Ishikawa (cell line): ENCODE results near the gene CHST9.

Experiments used
- CEBPB ChIP-seq: IDR thresholded peaks from 2 replicates; pipeline ENCODE4 v1.6.1; 2012
- CREB1 ChIP-seq: IDR thresholded peaks from 2 replicates; pipeline ENCODE4 v1.6.1; 2012; ENCODE audit warnings: low read depth
- EGR1 ChIP-seq: IDR thresholded peaks from 2 replicates; pipeline ENCODE4 v1.6.1; 2012
- EP300 ChIP-seq: IDR thresholded peaks from 2 replicates; pipeline ENCODE4 v1.6.1; 2012; ENCODE audit warnings: borderline replicate concordance
- FOXM1 ChIP-seq: IDR thresholded peaks from 2 replicates; pipeline ENCODE4 v1.6.1; 2012; ENCODE audit warnings: low read depth, borderline replicate concordance
- NFIC ChIP-seq: IDR thresholded peaks from 2 replicates; pipeline ENCODE4 v1.6.1; 2012
- TAF1 ChIP-seq: IDR thresholded peaks from 2 replicates; pipeline ENCODE4 v1.6.1; 2012; ENCODE audit warnings: low read depth, mild to moderate bottlenecking
- TEAD4 ChIP-seq: IDR thresholded peaks from 2 replicates; pipeline ENCODE4 v1.6.1; 2012
- USF1 ChIP-seq: IDR thresholded peaks from 2 replicates; pipeline ENCODE4 v1.6.1; 2012
- YY1 ChIP-seq: IDR thresholded peaks from 2 replicates; pipeline ENCODE4 v1.6.1; 2012; ENCODE audit warnings: low read depth
- ZBTB7A ChIP-seq: IDR thresholded peaks from 2 replicates; pipeline ENCODE4 v1.6.1; 2012; ENCODE audit warnings: low read depth
- TF ChIP-seq, protein P1 (sequence below): IDR thresholded peaks from 2 replicates; pipeline ENCODE4 v1.6.1; 2012; ENCODE audit warnings: low read depth, mild to moderate bottlenecking
- TF ChIP-seq, protein P2 (sequence below): IDR thresholded peaks from 2 replicates; pipeline ENCODE4 v1.6.1; 2012

- TF ChIP-seq TAF1 (no peak), CREB1 (no peak), FOXM1 (no peak), YY1 (no peak), EP300 (no peak), CEBPB (no peak), TEAD4 (no peak), NFIC (no peak), EGR1 (no peak), USF1 (no peak), ZBTB7A (no peak)
- TF ChIP-seq, protein P1, sequence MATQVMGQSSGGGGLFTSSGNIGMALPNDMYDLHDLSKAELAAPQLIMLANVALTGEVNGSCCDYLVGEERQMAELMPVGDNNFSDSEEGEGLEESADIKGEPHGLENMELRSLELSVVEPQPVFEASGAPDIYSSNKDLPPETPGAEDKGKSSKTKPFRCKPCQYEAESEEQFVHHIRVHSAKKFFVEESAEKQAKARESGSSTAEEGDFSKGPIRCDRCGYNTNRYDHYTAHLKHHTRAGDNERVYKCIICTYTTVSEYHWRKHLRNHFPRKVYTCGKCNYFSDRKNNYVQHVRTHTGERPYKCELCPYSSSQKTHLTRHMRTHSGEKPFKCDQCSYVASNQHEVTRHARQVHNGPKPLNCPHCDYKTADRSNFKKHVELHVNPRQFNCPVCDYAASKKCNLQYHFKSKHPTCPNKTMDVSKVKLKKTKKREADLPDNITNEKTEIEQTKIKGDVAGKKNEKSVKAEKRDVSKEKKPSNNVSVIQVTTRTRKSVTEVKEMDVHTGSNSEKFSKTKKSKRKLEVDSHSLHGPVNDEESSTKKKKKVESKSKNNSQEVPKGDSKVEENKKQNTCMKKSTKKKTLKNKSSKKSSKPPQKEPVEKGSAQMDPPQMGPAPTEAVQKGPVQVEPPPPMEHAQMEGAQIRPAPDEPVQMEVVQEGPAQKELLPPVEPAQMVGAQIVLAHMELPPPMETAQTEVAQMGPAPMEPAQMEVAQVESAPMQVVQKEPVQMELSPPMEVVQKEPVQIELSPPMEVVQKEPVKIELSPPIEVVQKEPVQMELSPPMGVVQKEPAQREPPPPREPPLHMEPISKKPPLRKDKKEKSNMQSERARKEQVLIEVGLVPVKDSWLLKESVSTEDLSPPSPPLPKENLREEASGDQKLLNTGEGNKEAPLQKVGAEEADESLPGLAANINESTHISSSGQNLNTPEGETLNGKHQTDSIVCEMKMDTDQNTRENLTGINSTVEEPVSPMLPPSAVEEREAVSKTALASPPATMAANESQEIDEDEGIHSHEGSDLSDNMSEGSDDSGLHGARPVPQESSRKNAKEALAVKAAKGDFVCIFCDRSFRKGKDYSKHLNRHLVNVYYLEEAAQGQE: no peak
- TF ChIP-seq, protein P2, sequence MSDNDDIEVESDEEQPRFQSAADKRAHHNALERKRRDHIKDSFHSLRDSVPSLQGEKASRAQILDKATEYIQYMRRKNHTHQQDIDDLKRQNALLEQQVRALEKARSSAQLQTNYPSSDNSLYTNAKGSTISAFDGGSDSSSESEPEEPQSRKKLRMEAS: no peak
These were observed 29.7 kb upstream of the CHST9 start for GRCh38 chr18:27214831-27215230.
